Mammary epithelial cell (primary cell): ENCODE results near the gene DDX60.

Experiments
- EZH2 ChIP-seq: IDR thresholded peaks from 2 replicates; pipeline ENCODE4 v1.6.1; 2012; ENCODE audit warnings: low read length, inconsistent platforms, borderline replicate concordance
- TF ChIP-seq, protein P1 (sequence below), 2 donors: IDR thresholded peaks in 1 of 2; conservative IDR thresholded peaks in 1 of 2; 2 replicates each; pipeline ENCODE4 v1.5.1; 2011 to 2012; ENCODE audit warnings: inconsistent platforms in 2 of 2, low read length in 2 of 2, mild to moderate bottlenecking in 2 of 2, control low read depth in 1 of 2, low read depth in 1 of 2; ENCODE audit not compliant: insufficient read depth in 1 of 2; ENCODE audit errors: extremely low read depth in 1 of 2

DNA sequence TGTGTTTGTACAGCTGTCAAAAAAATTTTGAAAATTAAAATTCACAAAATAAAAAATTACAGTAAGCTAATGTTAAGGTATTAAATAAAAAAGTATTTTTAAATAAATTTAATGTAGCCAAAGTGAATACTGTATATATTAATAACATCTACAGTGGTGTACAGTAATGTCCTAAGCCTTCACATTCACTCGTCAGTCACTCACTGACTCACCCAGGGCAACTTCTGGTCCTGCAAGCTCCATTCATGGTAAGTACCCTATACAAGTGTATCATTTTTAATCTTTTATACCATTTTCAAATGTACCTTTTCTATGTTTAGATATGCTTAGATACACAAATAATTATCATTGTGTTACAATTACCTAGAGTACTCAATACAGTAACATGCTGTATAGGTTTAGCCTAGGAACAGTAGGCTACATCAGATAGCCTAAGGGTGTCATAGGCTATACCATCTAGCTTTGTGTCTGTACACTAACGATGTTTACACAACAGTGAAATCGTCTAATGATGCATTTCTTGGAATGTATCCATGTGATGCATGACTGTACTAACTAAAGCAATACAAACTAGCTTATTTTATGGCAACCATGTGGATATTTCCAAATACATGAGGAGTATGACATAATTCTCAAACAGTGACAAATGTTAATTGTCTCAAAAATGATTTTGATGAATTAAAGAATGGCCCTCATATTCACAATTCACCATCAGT, 13.7 kb downstream of the DDX60 start:
- TF ChIP-seq, protein P1, sequence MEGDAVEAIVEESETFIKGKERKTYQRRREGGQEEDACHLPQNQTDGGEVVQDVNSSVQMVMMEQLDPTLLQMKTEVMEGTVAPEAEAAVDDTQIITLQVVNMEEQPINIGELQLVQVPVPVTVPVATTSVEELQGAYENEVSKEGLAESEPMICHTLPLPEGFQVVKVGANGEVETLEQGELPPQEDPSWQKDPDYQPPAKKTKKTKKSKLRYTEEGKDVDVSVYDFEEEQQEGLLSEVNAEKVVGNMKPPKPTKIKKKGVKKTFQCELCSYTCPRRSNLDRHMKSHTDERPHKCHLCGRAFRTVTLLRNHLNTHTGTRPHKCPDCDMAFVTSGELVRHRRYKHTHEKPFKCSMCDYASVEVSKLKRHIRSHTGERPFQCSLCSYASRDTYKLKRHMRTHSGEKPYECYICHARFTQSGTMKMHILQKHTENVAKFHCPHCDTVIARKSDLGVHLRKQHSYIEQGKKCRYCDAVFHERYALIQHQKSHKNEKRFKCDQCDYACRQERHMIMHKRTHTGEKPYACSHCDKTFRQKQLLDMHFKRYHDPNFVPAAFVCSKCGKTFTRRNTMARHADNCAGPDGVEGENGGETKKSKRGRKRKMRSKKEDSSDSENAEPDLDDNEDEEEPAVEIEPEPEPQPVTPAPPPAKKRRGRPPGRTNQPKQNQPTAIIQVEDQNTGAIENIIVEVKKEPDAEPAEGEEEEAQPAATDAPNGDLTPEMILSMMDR (conservative IDR thresholded peaks at IDR 0.05 in 1 of 2, IDR thresholded peaks at IDR 0.05 in 1 of 2; ENCODE audit: extremely low read depth in 1 of 2, insufficient read depth in 1 of 2, low read depth in 1 of 2, low read length in 2 of 2): no peak
- no peak for TF ChIP-seq EZH2
